AG08396 (cell line): ENCODE measurements around the gene LVRN.
A peak's percentile ranks its signal among the peaks of the same experiment; 100 is the strongest.

Experiments used
- DNase-seq: peaks from one replicate; pipeline ENCODE4 v3.0.0; 2012; ENCODE audit warnings: low spot score, mixed read lengths

Gene LVRN

GRCh38 chr5:115961381-115962238 is 665 bp upstream of the LVRN start:
- DNase-seq, result peak; percentile 32

GRCh38 chr5:115962565-115963402 is 509 bp downstream of the LVRN start:
- DNase-seq, result peak; percentile 54

- no peak for DNase-seq
These were observed 1.3 kb downstream of the LVRN start for GRCh38 chr5:115963566-115963965.

- no peak for DNase-seq
These were observed 6.5 kb downstream of the LVRN start for GRCh38 chr5:115968770-115969169.

DNA sequence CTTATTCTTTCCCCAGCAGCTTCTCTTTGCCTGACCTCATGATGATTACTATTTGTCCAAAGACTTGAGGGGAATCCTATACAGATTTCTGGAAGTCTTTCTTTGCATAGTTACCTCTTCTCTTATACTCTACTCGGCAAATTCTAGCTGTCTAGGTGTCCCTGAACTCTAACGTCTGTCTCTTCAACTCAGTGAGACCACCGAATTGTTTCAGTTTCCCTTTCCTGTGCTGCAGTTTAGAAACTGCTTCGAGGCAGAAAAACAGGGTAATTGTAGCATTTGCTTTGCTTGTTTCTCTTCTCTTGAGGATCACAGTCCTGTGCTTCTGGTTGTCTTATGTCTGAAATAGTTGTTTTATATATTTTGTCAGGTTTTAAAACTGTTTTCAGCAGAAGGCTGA is 14.8 kb downstream of the LVRN start:
- DNase-seq, result no peak

GRCh38 chr5:115977988-115978387 is 15.7 kb downstream of the LVRN start:
- DNase-seq, result peak; percentile 71

DNA sequence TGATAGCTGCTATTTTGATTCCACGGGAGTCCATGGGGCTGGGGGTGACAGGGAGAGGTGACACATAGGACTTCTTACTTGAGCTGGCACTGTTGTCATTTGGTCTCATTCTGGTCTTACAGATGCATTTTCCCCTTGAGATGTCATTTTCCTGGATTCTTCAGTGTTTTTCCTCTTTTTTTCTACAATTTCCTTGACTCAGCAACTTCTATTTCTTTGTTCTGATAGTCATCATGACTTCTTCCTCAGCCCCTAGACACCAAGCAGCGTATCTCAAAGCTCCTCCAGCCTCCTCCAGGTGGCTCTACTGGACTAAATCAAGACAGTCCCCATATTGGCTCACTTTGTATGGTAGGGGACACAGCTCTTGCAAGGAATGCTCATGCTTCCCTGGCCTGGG is 16.5 kb downstream of the LVRN start:
- DNase-seq, result no peak

DNA sequence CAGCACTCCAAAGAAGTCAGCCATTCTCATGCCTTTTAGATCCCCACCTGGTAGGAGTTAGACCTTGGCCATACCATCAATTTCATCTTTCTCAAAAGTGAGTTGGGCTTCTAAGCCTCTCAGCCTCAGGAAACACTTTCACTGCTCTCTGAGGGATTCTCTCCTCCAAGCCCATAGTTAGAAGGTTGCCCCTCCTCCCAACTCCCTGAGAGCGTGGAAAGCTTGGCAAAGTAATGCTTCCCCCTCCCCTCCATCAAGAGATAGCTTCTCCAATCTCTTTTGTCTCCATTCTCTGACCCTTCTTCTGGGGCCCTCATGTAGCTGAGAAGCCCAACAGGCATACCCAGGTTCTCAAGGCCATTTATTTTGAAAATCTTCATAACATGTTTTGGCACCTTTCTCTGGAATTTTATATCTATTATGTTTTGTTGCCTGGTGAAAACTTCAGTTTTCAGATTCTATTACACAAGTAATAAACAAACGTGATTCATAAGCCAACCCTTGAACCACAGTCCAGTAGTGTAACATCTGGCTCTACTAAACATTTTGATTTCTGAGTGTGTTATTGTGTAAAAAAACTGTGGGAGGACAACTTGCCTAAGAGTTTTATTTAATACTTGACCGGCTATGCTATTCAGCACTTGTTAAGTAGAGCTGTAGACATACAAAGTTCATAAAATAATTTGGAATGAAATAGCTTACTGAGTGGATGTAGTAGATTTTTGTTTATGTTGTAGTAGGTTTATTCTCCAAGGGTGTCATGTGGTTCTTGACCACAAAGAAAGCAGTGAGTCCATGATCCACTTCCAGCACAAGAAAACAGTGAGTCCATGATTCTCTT is 17.1 kb downstream of the LVRN start:
- DNase-seq, result peak; percentile 18

GRCh38 chr5:115983519-115983918 is 21.2 kb downstream of the LVRN start:
- DNase-seq, result no peak

- no peak for DNase-seq
These were observed 23.8 kb downstream of the LVRN start for GRCh38 chr5:115985802-115986757.

- no peak for DNase-seq
These were observed 25.7 kb downstream of the LVRN start for GRCh38 chr5:115988002-115988401.

GRCh38 chr5:115992848-115993350 is 30.6 kb downstream of the LVRN start:
- DNase-seq, result no peak

- DNase-seq, result no peak
These were observed 33.1 kb downstream of the LVRN start for GRCh38 chr5:115995351-115995750.

GRCh38 chr5:116002116-116002906 is 40.0 kb downstream of the LVRN start:
- no peak for DNase-seq

GRCh38 chr5:116004248-116004647 is 42.0 kb downstream of the LVRN start:
- DNase-seq, result no peak

GRCh38 chr5:116009806-116010205 is 47.5 kb downstream of the LVRN start:
- DNase-seq, result no peak

- DNase-seq, result no peak
These were observed 48.8 kb downstream of the LVRN start for GRCh38 chr5:116011046-116011445.

DNA sequence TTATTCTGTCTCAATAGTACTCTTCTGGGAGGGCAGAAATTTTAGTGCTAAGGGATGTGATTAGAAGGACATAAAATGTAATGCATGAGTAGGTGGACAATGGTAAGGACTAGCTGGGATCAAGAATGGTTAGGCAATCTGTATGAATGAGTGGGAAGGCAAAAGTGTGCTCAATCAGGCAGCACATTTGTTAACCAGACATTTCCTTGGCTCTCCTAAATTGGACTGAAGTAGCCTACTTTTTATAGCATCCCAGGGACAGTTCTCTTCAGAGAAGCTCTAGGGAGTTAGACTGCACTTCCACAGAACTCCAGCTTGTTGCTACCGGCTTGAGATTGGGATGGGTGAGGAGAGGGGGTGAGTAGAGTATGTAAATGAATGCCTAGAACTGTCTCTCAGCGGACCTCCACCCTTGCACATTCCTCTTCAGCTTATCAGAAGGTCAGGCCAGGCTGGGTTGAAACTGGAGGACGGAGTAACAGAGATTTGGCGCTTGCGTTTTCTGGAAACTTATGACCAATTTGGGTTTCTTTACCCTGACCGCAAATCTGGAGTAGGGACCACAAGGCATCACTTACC is 51.0 kb downstream of the LVRN start:
- no peak for DNase-seq

- DNase-seq, result no peak
These were observed 51.7 kb downstream of the LVRN start for GRCh38 chr5:116013936-116014335.

DNA sequence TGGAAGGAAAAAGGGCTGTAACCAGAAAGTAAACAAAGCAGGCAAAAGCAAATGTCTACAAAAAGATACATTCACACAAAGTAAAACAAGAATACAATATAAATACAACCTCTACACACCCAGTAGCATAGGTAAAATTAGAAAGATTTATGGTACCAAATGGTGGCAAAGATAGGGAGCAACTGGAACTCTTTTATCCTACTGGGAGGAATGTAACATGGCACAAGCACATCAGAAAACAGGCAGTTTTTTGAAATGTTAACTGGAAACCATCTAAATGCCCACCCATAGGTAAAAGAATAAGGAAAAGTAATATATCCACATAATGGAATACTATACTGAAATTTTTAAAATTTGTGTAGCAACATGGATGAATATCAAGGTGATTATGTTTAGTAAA is 61.3 kb downstream of the LVRN start:
- no peak for DNase-seq
